GM12873 (cell line): ENCODE results near the gene GALNT17.

Experiments used
- CTCF ChIP-seq: IDR thresholded peaks from 2 replicates; pipeline ENCODE4 v1.5.1; 2012; ENCODE audit warnings: low read depth, mild to moderate bottlenecking, moderate library complexity, low read length, control low read depth; ENCODE audit not compliant: insufficient read depth; ENCODE audit errors: missing control alignments

GALNT17 gene

GRCh38 chr7:71498381-71498780, 366.4 kb downstream of the GALNT17 start:
- TF ChIP-seq CTCF, result no peak

- TF ChIP-seq CTCF, result no peak
These were observed 372.9 kb downstream of the GALNT17 start for GRCh38 chr7:71504697-71505441.

- no peak for TF ChIP-seq CTCF
These were observed 374.9 kb downstream of the GALNT17 start for GRCh38 chr7:71506822-71507221.

GRCh38 chr7:71507680-71508602, 376.0 kb downstream of the GALNT17 start:
- no peak for TF ChIP-seq CTCF

GRCh38 chr7:71509381-71509780, 377.4 kb downstream of the GALNT17 start:
- no peak for TF ChIP-seq CTCF

- no peak for TF ChIP-seq CTCF
These were observed 379.4 kb downstream of the GALNT17 start for GRCh38 chr7:71511361-71511807.
